SIG-M5 treated with dmso at 0.1 percent for 504 hours (cell line): ENCODE results near the gene CAMSAP2.

ENCODE experiments used
- DNase-seq: peaks from one replicate; lab custom pipeline; 2025; ENCODE audit not compliant: unreplicated experiment; lab: John Stamatoyannopoulos, UW

The CAMSAP2 gene, protein sequence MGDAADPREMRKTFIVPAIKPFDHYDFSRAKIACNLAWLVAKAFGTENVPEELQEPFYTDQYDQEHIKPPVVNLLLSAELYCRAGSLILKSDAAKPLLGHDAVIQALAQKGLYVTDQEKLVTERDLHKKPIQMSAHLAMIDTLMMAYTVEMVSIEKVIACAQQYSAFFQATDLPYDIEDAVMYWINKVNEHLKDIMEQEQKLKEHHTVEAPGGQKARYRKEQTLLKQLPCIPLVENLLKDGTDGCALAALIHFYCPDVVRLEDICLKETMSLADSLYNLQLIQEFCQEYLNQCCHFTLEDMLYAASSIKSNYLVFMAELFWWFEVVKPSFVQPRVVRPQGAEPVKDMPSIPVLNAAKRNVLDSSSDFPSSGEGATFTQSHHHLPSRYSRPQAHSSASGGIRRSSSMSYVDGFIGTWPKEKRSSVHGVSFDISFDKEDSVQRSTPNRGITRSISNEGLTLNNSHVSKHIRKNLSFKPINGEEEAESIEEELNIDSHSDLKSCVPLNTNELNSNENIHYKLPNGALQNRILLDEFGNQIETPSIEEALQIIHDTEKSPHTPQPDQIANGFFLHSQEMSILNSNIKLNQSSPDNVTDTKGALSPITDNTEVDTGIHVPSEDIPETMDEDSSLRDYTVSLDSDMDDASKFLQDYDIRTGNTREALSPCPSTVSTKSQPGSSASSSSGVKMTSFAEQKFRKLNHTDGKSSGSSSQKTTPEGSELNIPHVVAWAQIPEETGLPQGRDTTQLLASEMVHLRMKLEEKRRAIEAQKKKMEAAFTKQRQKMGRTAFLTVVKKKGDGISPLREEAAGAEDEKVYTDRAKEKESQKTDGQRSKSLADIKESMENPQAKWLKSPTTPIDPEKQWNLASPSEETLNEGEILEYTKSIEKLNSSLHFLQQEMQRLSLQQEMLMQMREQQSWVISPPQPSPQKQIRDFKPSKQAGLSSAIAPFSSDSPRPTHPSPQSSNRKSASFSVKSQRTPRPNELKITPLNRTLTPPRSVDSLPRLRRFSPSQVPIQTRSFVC (N-terminal part only)

GRCh38 chr1:200738327-200738948 lies at the start of gene CAMSAP2:
TSS of gene CAMSAP2 (plus strand) at chr1:200738893. CDS start at chr1:200739828, 935 bp downstream.
- DNase-seq: peak; percentile 67

- no peak for DNase-seq
Observed at GRCh38 chr1:200692316-200692715, 46.4 kb upstream of the CAMSAP2 start.

- no peak for DNase-seq
Observed at GRCh38 chr1:200693327-200693726, 45.4 kb upstream of the CAMSAP2 start.

DNA sequence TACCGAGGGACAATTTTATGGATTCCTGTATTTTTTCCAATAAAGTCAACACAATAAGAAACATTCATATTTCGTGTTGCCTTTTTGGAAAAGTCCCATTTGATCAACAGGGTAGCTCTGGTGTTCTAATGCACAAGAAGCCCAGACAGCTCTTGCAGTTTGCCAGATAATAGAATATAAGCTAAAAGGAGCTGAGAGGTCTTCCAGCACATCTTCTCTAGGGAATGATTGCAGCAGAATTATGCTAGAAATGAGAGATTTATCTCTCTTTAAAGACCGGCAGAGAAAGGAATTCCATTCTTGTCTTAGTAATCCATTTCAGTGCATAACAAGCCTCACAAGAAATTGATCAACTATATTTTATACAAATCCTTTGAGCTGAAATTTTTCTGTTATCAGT lies 44.0 kb upstream of the CAMSAP2 start:
- DNase-seq: no peak

DNA sequence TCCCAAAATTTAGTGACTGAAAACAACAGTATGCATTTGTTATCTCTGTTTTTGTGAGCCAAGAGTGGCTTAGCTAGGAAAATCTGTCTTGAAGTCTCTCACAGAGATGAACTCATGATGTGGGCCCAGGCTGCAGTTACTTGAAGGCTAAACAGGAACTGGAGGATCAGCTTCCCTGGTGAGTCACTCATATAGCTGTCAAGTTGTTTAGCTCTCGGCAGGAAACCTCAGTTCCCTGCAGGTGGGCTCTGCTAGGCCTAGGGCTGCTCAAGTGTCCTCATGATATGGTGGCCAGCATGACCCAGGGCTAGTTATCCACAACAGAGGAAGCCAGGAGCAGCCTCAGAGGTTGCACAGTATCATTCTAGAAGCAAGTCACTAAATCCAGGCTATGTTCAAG lies 38.8 kb upstream of the CAMSAP2 start:
- DNase-seq: no peak

DNA sequence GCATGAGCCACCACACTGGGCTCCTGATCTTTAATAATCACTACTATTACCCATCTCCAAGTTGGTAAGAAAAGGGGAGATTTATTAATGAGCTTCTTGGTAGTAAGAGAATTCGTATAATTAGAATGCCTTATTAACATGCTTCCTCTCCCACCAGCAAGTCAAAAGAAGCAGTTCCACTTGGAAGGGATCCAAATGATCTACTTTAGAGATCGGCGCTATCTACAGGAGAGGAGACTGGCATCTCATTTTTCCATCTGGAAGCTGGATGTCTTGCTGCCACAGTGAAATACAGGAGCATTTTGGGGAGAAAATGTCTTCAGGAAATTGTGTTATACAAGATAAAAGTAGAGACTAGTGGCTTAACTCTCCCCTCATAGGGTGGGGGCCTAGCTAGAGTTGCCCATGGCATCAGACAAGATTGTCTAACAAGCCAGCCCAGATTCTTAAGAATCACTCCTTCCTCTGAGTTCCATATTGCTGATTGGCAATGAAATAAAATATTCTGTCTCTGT lies 33.6 kb upstream of the CAMSAP2 start:
- DNase-seq: no peak

- DNase-seq: no peak
Observed at GRCh38 chr1:200706111-200706814, 32.4 kb upstream of the CAMSAP2 start.

DNA sequence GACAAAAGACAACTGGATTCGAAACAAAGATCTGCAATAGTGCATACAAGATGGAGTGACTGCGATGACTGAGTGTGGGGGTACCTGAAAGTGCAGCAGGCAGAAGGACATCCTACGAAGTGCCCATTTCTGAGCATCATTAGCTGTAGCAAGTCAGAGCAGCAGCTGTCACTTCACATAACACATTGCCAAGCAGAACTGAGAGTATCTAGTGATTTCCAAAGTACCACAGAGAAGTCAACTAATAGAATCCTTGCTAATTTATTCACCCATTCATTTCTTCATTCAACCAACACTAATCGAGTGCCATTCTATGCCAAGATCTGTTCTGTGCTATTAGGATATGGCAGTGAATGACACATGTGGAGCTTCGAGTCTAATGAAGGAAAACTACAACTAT lies 31.6 kb upstream of the CAMSAP2 start:
- no peak for DNase-seq

- DNase-seq: no peak
Observed at GRCh38 chr1:200708161-200708560, 30.5 kb upstream of the CAMSAP2 start.

- DNase-seq: no peak
Observed at GRCh38 chr1:200708769-200709168, 29.9 kb upstream of the CAMSAP2 start.

DNA sequence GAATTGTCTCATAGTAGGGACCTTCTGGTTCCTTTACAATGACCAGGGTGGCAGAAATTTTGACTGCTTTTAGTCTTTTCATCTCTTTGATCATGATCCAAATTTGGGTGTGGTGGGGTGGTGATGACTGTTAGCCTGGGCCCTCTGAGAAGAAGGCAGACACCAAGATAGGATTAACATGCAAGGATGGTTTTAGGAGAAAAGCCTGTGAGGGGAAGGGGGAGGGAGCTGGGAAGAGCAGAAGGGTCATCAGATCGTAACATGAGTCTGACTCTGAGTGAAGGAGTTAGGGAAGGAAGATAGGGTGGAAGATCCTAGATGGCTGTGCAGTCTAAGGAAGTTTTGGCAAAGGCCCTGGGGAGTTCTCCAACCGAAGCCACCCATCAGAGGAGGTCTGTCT lies 28.5 kb upstream of the CAMSAP2 start:
- no peak for DNase-seq

GRCh38 chr1:200714504-200715187 lies 24.0 kb upstream of the CAMSAP2 start:
- DNase-seq: no peak

DNA sequence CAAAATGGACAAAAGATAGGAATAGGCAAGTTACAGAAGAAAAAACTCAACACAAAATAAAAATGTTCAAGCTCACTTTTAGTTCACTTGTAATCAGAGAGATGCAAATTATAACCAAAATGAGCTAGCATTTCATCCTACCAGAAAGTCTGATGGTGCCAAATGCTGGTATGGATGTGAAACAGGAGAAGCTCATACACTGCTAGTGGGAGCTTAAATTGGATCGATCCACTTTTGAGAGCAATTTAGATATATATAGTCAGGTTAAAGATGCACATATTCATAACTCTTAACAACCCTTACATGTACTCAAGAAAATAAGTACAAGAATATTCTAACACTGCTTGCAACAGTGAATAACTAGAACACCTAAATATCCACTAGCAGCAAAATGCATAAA lies 18.5 kb upstream of the CAMSAP2 start:
- no peak for DNase-seq

- no peak for DNase-seq
Observed at GRCh38 chr1:200724064-200724463, 14.6 kb upstream of the CAMSAP2 start.

- no peak for DNase-seq
Observed at GRCh38 chr1:200727257-200727656, 11.4 kb upstream of the CAMSAP2 start.

DNA sequence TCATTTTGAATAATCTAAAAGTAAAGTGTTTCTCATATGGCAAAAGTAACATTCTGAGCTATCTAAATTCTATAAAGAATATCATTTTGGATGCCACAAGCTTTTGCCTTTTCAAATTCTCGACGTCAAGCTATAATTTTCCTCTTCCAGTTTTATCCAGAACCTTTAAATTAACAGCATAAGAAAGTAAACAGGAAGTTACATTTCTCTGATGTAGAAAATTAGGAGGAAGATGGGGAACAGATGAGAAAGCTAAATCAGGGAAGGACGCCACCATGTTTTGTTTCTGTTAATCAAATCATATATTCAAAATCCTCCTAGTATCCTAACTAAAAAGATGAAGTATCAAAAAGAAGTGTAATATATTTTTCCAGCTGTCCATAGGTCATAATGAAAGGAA lies 8.8 kb upstream of the CAMSAP2 start:
- no peak for DNase-seq

DNA sequence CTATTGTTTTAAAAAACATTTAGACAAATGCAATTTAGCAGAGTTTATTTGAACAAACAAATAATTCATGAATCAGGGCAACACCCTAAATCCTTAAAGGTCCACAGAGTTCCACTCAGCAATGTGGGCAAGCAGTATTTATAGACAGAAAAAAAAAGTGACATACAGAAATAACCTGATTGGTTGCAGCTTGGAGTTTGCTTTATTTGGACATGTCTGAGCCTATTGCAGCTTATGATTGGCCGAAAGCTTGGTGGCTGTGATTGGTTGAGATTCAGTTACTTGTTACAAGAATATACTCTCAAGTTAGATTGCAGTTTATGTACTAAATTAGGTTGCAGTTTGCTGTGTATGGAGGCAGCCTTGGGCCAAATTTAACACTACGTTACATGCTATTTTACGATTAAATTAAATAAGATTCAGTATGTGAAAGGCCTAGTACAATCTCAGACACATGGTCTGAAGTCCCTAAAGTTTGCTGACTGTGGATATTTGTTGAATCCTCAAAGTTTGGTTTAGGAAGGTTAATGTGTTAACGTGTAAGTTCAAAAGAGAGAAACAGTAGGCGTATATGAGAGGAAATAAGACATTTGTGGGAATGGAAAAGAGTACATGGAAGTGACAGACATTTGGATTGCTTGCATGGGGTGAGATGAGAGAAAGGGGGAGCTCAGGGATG lies 6.9 kb upstream of the CAMSAP2 start:
- DNase-seq: no peak

GRCh38 chr1:200732438-200732837 lies 6.3 kb upstream of the CAMSAP2 start:
- DNase-seq: no peak

GRCh38 chr1:200733907-200734306 lies 4.8 kb upstream of the CAMSAP2 start:
- no peak for DNase-seq
